ENCODE data around the gene DDX41.

The DDX41 gene

DNA sequence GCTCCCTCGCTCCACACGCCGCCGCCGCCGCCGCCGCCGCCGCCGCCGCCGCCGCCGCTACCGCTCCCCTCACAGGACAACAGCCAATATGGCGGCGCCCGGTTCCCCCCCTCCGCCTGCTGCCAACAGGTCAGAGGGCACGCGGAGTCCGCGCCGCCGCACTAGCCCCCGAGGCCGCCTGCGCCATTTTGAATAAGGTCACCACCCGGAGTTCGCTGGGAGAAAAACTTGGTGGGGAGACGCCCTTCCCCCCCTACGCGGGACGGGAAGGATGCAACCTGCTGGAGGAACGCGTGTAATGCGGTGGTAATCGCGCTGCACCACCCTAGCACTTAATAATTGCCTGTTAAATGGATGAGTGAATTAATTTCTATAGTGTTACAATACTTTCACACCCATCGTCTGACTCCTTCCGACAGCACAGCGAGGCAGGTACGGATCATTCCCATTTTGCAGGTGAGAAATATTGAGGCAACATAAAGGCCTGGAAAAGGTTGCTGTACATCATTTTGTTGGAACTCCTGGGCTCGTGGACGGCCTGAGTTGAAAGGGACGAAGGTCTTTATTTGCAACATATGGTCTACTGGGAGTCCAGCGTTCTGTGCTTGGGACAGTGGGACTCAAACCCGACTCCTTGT lies 37.8 kb upstream of the DDX41 start, which contains the start of gene FAM193B:
Gene FAM193B (minus strand): TSS at position 90 of the 638 bp plus-strand sequence. CDS start 105 bp downstream, outside the sequence.
- TF ChIP-seq, protein P1, sequence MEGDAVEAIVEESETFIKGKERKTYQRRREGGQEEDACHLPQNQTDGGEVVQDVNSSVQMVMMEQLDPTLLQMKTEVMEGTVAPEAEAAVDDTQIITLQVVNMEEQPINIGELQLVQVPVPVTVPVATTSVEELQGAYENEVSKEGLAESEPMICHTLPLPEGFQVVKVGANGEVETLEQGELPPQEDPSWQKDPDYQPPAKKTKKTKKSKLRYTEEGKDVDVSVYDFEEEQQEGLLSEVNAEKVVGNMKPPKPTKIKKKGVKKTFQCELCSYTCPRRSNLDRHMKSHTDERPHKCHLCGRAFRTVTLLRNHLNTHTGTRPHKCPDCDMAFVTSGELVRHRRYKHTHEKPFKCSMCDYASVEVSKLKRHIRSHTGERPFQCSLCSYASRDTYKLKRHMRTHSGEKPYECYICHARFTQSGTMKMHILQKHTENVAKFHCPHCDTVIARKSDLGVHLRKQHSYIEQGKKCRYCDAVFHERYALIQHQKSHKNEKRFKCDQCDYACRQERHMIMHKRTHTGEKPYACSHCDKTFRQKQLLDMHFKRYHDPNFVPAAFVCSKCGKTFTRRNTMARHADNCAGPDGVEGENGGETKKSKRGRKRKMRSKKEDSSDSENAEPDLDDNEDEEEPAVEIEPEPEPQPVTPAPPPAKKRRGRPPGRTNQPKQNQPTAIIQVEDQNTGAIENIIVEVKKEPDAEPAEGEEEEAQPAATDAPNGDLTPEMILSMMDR (IDR thresholded peaks at IDR 0.05; ENCODE audit: extremely low read depth, missing control alignments): no peak
- peak; percentile 100 for DNase-seq (ENCODE audit: low spot score)

DNA sequence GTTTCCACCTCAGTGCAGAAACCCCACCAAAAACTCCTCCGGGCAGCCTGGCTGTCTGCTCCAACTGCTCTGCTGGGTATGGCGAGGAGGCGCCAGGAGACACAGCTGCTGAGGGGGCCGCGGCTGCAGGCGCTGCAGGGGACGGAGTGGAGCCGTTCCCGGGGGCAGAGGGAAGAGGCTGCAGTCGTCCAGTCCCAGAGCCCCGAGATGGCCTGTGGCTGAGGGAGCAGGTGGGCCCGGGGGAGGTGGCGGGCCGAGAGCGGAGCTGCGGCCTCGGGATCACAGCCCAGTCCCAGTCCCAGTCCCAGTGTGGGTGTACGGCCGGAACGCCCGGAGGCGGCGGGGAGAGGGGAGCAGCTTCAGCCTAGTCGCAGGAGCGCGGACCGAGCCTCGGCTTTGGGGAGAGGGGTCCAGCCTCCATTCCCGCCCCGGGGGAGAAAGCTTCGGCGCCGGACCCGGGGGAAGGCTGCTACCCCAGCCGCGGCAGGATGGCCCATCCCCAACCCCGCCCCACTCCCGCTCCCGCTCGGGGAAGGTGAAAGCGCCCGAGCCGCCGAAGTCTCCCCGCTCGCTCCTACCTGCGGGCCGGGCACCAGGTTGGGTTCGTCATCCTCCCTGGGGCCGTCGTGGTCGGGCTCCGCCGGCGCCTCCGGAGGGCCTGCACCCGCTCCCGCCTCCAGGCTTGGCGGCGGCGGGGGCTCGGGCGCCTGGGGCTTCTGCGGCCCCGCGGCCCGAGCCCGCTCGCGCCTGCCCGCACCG lies 37.1 kb upstream of the DDX41 start:
- TF ChIP-seq, protein P1 (IDR thresholded peaks at IDR 0.05; ENCODE audit: extremely low read depth, missing control alignments): no peak
- peak; percentile 81 for DNase-seq (ENCODE audit: low spot score)

DNA sequence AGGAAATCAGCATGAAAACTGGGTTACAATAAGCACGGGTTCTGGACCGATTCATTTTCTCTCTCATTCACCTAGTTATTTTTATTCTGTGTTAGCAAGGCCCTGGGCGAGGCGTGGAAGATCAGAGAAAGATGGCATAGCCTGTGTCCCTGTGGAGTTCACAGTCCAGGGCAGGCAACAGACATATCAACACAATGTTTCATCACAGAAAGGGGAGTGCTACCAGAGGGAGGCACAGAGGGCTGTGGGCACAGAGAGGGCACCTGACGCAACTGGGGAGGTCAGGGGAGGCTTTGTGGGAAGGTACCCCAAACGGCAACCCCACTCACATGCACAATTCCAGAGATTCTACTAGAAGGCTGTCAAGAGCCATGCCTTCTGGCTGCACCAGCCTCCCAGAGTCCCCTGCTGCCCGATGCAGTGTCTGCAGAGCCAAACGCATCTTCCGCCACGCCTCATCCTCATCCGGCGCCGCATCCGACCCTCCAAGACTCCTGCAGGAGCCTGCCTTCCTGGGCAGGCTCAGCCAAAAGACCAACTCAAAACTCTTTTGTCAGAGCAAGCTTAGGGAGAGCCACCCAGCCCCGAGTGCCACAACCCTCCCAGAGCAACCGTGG lies 36.2 kb upstream of the DDX41 start:
- no peak for DNase-seq (ENCODE audit: low spot score)
- TF ChIP-seq, protein P1 (IDR thresholded peaks at IDR 0.05; ENCODE audit: extremely low read depth, missing control alignments): no peak

DNA sequence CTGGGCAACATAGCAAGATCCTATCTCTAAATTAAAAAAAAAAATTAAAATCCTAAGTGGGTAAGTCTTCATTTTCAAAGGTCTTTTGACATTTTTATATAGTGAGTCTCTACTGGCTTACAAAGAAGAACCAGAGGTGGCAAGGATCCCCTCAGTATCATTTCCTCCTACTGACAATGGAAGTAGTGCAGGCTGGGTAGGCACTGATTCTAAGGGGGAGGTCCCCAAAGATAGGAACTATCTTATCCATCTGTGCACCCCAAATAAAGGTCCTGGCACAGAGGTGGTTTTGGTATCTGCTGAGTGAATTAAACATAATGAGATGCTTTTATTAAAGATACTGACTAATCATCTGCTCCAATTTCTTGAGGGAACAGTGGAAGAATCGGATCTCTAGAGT lies 33.4 kb upstream of the DDX41 start:
- TF ChIP-seq, protein P1 (IDR thresholded peaks at IDR 0.05; ENCODE audit: extremely low read depth, missing control alignments): no peak
- DNase-seq (ENCODE audit: low spot score): no peak

DNA sequence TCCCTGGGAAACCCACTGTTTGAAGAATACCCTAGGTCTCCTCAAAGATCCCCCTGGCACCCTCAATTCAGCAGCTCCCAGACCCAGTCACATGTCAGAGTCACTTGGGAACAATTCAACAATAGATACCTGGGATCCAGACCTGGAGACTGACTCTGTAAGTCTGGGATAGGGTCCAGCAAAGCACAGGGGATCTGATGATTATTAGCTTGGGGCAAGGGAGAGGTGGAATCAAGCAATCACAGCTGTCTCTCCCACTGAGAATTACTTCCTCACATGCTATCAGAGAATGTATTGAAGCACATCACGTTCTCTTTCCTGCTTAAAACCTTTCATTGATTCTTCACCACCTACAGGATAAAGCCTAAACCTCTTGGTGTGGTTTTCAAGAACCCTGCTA lies 31.7 kb upstream of the DDX41 start:
- TF ChIP-seq, protein P1 (IDR thresholded peaks at IDR 0.05; ENCODE audit: extremely low read depth, missing control alignments): no peak
- DNase-seq (ENCODE audit: low spot score): no peak

DNA sequence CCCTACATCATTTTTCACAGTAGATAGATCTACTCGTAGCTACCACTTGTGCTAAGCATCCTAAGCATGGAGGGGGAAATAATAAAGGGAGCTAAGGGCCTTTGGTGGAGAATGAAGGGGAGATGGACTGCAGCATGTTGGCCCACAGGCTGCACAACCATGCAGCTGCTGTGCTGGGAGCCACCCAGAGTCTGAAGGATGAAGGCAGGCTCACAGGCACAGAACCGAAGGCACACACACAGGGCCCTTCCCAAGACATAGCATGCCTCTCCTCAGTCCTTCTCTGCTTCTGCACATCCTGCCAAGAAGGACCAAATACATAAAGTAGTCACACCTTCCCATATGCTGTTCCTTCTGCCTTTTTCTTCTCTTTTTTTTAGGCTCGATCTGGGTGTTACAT lies 31.0 kb upstream of the DDX41 start:
- TF ChIP-seq, protein P1 (IDR thresholded peaks at IDR 0.05; ENCODE audit: extremely low read depth, missing control alignments): no peak

DNA sequence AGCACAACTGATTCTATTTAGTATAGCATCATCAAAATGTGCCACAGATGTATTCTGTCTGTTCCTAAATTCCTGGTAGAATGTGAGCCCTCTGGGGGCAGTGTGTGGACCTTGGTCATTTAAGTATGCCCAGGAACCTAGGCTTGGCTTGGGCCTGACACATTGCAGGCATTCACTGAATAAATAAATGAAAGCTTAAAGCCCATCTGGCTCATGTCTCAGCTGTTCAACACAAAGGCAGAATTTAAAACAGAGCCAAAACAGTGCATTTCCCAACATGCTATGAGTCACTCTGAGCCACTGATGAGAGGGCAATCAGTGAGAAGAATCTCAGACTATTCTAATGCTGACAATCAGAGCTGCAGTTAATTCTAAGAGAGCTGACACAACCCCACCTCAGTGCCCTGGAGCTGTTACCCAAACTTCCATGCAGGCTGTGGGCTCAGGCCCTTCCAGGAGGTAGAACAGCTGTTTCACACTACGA lies 29.5 kb upstream of the DDX41 start:
- no peak for DNase-seq (ENCODE audit: low spot score)
- TF ChIP-seq, protein P1 (IDR thresholded peaks at IDR 0.05; ENCODE audit: extremely low read depth, missing control alignments): no peak

More for the DNA sequence above, 31.0 kb upstream of the DDX41 start:
- DNase-seq (ENCODE audit: low spot score): no peak
